NK-92 treated with Interleukin-12 subunit alpha and Interleukin-12 subunit beta, amount 100 ng/mL, for 24 hours (cell line): ENCODE results near the gene NEB.
"Not testable (repeated sequence)": the region's sequence is repeated elsewhere in the genome, so short reads cannot be mapped to it uniquely, and the experiment has no call there.

ENCODE experiments used
- DNase-seq: peaks from one replicate; lab custom pipeline; 2025; lab: John Stamatoyannopoulos, UW

NEB gene

DNA sequence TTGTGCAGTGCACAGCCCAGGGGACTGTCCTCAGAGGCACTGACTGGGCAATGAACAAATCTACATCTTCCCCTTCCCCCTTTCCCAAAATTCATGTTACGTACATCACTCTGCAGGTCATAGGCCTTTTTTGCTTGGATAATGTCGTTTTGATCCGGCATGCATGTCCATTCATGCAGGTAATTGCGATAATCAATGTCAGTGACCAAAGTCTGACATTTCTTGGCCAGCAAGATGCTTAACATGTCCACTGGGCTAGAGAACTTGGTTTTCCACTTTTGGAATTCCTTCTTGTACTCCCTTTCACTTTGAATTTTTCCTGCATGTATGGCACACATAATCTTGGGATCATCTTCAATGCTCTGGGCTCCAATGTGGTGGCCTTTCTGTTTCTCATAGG lies 124.6 kb downstream of the NEB start:
- no peak for DNase-seq

- not testable (repeated sequence) for DNase-seq
Observed at GRCh38 chr2:151607459-151608424, 126.5 kb downstream of the NEB start.

DNA sequence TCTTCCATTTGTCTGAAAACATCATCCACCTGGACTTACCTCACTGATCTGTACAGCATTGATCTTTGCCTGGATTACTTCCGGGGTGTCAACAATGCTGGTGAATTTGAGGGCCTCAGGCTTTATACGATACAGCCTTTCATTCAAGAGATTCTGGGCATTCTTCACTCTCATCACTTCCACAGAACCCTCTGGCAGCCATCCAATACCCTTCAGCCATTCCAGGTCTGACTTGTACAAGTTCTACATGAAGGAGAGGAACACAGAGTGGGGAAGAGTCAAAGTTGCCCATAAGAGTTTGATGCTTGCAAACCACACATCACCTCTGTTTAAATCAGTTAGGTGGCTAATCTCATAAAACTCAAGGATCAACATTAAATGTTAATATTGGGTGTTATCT lies 130.7 kb downstream of the NEB start:
- not testable (repeated sequence) for DNase-seq

DNA sequence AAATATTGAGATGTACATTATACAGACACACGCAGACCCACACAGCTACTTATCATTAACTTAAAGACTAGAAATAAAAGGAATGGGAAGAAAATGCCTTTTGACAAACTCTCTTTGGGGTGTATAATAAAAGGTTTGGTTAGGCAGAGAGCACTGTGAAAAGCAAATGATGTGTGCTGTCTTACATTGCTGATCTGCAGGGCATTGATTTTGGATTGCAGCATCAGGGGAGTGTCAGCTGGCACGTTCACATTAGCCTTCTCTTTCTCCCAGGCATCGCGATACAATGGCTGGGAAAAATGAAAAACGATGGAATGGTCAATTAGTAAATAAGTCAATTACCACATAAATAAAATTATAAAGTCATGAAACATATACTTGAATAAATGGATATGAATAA lies 131.9 kb downstream of the NEB start:
- DNase-seq: not testable (repeated sequence)

DNA sequence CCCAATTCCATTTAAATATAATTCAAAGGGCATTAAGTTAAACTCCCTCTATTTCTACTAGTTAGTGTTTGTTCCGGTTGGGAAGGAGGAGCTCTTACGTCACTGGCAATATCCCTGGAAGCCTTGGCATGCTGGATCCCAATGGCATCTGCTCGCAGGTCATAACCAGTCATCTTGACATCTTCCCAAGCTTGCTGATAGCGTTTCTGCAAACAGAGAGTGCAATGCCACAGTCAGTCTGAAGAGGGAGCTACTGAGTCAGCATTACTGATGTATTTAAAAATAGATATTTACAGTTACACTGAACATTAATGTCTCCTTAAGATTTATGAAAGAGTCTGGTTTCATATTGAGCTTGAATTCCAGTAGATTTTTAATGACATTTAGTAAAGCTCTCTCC lies 132.5 kb downstream of the NEB start:
- DNase-seq: not testable (repeated sequence)

GRCh38 chr2:151596903-151597608 lies 137.2 kb downstream of the NEB start:
- DNase-seq: not testable (repeated sequence)

DNA sequence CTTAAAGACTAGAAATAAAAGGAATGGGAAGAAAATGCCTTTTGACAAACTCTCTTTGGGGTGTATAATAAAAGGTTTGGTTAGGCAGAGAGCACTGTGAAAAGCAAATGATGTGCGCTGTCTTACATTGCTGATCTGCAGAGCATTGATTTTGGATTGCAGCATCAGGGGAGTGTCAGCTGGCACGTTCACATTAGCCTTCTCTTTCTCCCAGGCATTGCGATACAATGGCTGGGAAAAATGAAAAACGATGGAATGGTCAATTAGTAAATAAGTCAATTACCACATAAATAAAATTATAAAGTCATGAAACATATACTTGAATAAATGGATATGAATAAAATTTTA lies 142.4 kb downstream of the NEB start:
- DNase-seq: not testable (repeated sequence)

DNA sequence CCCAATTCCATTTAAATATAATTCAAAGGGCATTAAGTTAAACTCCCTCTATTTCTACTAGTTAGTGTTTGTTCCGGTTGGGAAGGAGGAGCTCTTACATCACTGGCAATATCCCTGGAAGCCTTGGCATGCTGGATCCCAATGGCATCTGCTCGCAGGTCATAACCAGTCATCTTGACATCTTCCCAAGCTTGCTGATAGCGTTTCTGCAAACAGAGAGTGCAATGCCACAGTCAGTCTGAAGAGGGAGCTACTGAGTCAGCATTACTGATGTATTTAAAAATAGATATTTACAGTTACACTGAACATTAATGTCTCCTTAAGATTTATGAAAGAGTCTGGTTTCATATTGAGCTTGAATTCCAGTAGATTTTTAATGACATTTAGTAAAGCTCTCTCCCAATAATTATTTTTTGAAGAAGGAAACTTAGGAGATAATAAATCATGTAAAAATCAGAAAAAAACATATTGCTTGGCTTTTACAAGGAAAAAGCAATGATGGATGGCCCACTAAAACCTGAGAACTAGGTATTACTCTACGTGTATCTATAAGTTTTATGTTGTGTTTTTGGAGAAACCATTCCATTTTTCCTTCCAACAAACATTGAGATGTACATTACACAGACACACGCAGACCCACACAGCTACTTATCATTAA lies 142.9 kb downstream of the NEB start:
- DNase-seq: not testable (repeated sequence)

GRCh38 chr2:151581300-151581699 lies 153.0 kb downstream of the NEB start:
- not testable (repeated sequence) for DNase-seq

- DNase-seq: not testable (repeated sequence)
Observed at GRCh38 chr2:151580697-151581096, 153.6 kb downstream of the NEB start.

- DNase-seq: no peak
Observed at GRCh38 chr2:151577116-151577515, 157.2 kb downstream of the NEB start.

GRCh38 chr2:151576080-151576479 lies 158.2 kb downstream of the NEB start:
- DNase-seq: no peak

GRCh38 chr2:151575338-151575737 lies 158.9 kb downstream of the NEB start:
- no peak for DNase-seq

- no peak for DNase-seq
Observed at GRCh38 chr2:151570191-151570590, 164.1 kb downstream of the NEB start.

DNA sequence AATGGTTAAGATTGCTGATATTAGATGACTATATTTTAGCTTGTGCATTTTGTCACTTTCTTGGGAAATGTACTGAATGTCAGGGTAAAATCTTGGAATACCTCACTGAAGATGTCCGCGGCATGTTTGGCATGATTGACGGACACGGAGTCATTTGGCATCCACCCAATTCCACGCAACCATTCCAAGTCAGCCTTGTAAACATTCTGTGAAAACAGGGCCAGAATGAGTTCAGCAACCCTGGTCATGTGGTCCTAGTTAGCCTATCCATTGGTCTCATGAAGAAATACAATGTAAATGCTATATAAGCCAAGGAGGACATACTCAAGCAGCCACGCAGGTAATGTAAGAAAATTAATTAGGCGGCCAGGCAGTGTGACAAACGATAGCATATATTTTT lies 165.1 kb downstream of the NEB start:
- DNase-seq: no peak

- no peak for DNase-seq
Observed at GRCh38 chr2:151568501-151568900, 165.8 kb downstream of the NEB start.

DNA sequence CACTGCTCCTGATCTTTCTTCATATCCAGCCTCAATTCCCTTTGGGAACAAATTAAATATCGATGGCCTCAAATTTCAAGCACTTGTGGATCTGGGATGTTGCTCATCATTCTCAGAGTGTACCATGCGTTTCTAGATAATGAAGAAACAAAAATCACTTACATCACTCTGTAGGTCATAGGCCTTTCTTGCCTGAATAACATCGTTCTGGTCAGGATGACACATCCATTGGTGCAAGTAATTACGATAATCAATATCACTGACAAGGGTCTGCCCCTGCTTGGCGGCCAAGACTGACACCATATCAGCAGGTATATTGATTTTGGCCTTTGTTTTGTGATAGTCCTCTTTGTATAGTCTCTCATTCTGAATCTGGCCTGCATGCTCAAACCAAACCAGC lies 167.3 kb downstream of the NEB start:
- DNase-seq: no peak

GRCh38 chr2:151562398-151562797 lies 171.9 kb downstream of the NEB start:
- DNase-seq: no peak

GRCh38 chr2:151560289-151560688 lies 174.0 kb downstream of the NEB start:
- no peak for DNase-seq

GRCh38 chr2:151559431-151559830 lies 174.8 kb downstream of the NEB start:
- not testable (repeated sequence) for DNase-seq

DNA sequence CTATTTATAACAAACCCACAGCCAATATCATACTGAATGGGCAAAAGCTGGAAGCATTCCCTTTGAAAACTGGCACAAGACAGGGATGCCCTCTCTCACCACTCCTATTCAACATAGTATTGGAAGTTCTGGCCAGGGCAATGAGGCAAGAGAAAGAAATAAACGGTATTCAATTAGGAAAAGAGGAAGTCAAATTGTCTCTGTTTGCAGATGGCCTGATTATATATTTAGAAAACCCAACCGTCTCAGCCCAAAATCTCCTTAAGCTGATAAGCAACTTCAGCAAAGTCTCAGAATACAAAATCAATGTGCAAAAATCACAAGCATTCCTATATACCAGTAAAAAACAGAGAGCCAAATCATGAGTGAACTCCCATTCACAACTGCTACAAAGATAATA lies 176.4 kb downstream of the NEB start:
- not testable (repeated sequence) for DNase-seq

DNA sequence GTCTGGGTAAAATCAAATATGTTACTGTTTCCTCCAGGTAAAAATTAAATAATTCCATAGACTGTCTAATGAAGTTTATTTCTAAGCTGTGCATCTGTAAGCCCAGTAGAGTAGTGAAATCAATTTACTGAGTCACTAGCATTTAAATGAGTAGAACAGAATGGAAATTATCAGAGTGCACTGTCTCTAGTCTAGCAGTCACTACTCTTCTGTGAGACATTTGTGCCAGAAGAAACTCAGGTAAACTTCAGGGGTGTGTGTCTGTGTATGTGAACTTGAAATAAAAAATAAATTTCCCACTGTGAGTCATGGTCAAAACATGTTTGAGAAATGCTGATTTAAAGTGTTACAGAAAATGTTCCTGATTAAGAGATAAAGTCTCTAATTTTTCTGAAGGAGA lies 178.2 kb downstream of the NEB start:
- DNase-seq: no peak

- DNase-seq: no peak
Observed at GRCh38 chr2:151552287-151552686, 182.0 kb downstream of the NEB start.
